HG03159 (cell line): ENCODE results near the gene AASS.

Experiments
- ATAC-seq: cut with Tn5 transposase; IDR thresholded peaks from one replicate; pipeline ENCODE4 v1.9.1; 2021; ENCODE audit warnings: mild to moderate bottlenecking, moderate library complexity; ENCODE audit not compliant: unreplicated experiment

Gene AASS

GRCh38 chr7:122046402-122046801 lies 97.6 kb downstream of the AASS start:
- no peak for ATAC-seq

- ATAC-seq, result no peak
Observed at GRCh38 chr7:122040147-122040546, 103.9 kb downstream of the AASS start.

GRCh38 chr7:122038904-122039303 lies 105.1 kb downstream of the AASS start:
- ATAC-seq, result no peak

GRCh38 chr7:122038134-122038533 lies 105.9 kb downstream of the AASS start:
- no peak for ATAC-seq

GRCh38 chr7:122035876-122036275 lies 108.2 kb downstream of the AASS start:
- no peak for ATAC-seq

- ATAC-seq, result no peak
Observed at GRCh38 chr7:122033641-122034040, 110.4 kb downstream of the AASS start.

GRCh38 chr7:122027058-122027457 lies 117.0 kb downstream of the AASS start:
- ATAC-seq, result no peak
